Liver (tissue), 9 donors: Measurements from ENCODE around the gene ZNF485. TPM values are rescaled to one million over a fixed set of nuclear protein-coding genes. Genes with fewer than 3 reads are reported as not detected.
A peak's percentile ranks its signal among the peaks of the same experiment; 100 is the strongest.

Experiments
- DNase-seq: peaks from one replicate; pipeline ENCODE4 v3.0.0-alpha.2; 2017; ENCODE audit warnings: low spot score
- H3K27ac ChIP-seq, 2 donors: one replicate each; pipeline ENCODE4 v1.7.0; 2013; ENCODE audit warnings: inconsistent platforms in 2 of 2, low read length in 2 of 2, control low read depth in 1 of 2, low read depth in 1 of 2, mild to moderate bottlenecking in 1 of 2
- H3K27me3 ChIP-seq, 4 donors: one replicate each; pipeline versions ENCODE4 v1.6.1 to v1.7.0; 2013; ENCODE audit warnings: low read length in 3 of 4, inconsistent platforms in 1 of 4, mild to moderate bottlenecking in 1 of 4, moderate library complexity in 1 of 4; ENCODE audit not compliant: control insufficient read depth in 4 of 4, insufficient read depth in 4 of 4
- H3K36me3 ChIP-seq, 4 donors: one replicate each; pipeline versions ENCODE4 v1.6.1 to v1.7.0; 2013; ENCODE audit warnings: low read length in 3 of 4, mild to moderate bottlenecking in 3 of 4, low read depth in 1 of 4, moderate library complexity in 1 of 4; ENCODE audit not compliant: control insufficient read depth in 4 of 4, insufficient read depth in 3 of 4
- H3K4me1 ChIP-seq, 4 donors: one replicate each; pipeline versions ENCODE4 v1.6.1 to v1.7.0; 2013; ENCODE audit warnings: low read length in 3 of 4, mild to moderate bottlenecking in 3 of 4, moderate library complexity in 1 of 4; ENCODE audit not compliant: control insufficient read depth in 4 of 4, insufficient read depth in 4 of 4
- H3K4me3 ChIP-seq, 3 donors: one replicate each; pipeline versions ENCODE4 v1.6.1 to v1.7.0; 2013; ENCODE audit warnings: low read length in 3 of 3, control low read depth in 1 of 3, low read depth in 1 of 3, mild to moderate bottlenecking in 1 of 3
- H3K9ac ChIP-seq, 2 donors: one replicate each; pipeline ENCODE4 v1.7.0; 2013; ENCODE audit warnings: low read length in 2 of 2, mild to moderate bottlenecking in 2 of 2, moderate library complexity in 2 of 2, control low read depth in 1 of 2, low read depth in 1 of 2
- H3K9me3 ChIP-seq, 4 donors: one replicate each; pipeline versions ENCODE4 v1.6.1 to v1.7.0; 2013; ENCODE audit warnings: low read length in 3 of 4; ENCODE audit not compliant: control insufficient read depth in 4 of 4
- EGR1 ChIP-seq, 2 donors: IDR thresholded peaks; 2 replicates each; pipeline ENCODE4 v1.6.1; 2016 to 2018; ENCODE audit warnings: antibody characterized with exemption in 2 of 2, low read depth in 2 of 2
- FOXA1 ChIP-seq: IDR thresholded peaks from 2 replicates; pipeline ENCODE4 v1.6.1; 2016; ENCODE audit warnings: antibody characterized with exemption
- FOXA2 ChIP-seq: IDR thresholded peaks from 2 replicates; pipeline ENCODE4 v1.6.1; 2016; ENCODE audit warnings: antibody characterized with exemption
- GABPA ChIP-seq, 2 donors: IDR thresholded peaks in 1 of 2; conservative IDR thresholded peaks in 1 of 2; 2 replicates each; pipeline ENCODE4 v1.6.1; 2016; ENCODE audit warnings: antibody characterized with exemption in 2 of 2, mild to moderate bottlenecking in 1 of 2, moderate library complexity in 1 of 2
- HNF4G ChIP-seq: IDR thresholded peaks from 2 replicates; pipeline ENCODE4 v1.6.1; 2016; ENCODE audit warnings: antibody characterized with exemption
- JUND ChIP-seq, 2 donors: IDR thresholded peaks; 2 replicates each; pipeline ENCODE4 v1.6.1; 2016; ENCODE audit warnings: antibody characterized with exemption in 2 of 2
- NR2F2 ChIP-seq: IDR thresholded peaks from 2 replicates; pipeline ENCODE4 v1.6.1; 2016; ENCODE audit warnings: antibody characterized with exemption
- RAD21 ChIP-seq, 2 donors: IDR thresholded peaks; 2 replicates each; pipeline ENCODE4 v1.6.1; 2016; ENCODE audit warnings: antibody characterized with exemption in 2 of 2, mild to moderate bottlenecking in 2 of 2
- TAF1 ChIP-seq: conservative IDR thresholded peaks from 2 replicates; pipeline ENCODE4 v1.6.1; 2016; ENCODE audit warnings: antibody characterized with exemption, mild to moderate bottlenecking
- YY1 ChIP-seq: IDR thresholded peaks from 2 replicates; pipeline ENCODE4 v1.6.1; 2016; ENCODE audit warnings: antibody characterized with exemption, mild to moderate bottlenecking
- WGBS: extraction: QIAGEN DNeasy Blood & Tissue Kit; methylation state at CpG from one replicate; pipeline ENCODE4 v1.1.7; 2013; 5-methylcytosine and 5-hydroxymethylcytosine counted together
- polyA plus RNA-seq, 2 donors: library from polyadenylated mRNA; stranded (reverse) in 1 of 2; unstranded in 1 of 2; fragments of 200-250 nt in 1 of 2; fragments of >200 nt in 1 of 2; fragmentation: Nextera tagmentation in 1 of 2; extraction: Ambion mirVana in 1 of 2; gene quantifications; one replicate each; pipeline versions ENCODE4 v1.2.1 to v1.2.3, GENCODE V29; 2013 to 2015
- total RNA-seq, 2 donors: library from RNA; depleted of rRNA; stranded (reverse); fragments of >200 nt; gene quantifications; one replicate each; pipeline ENCODE4 v1.2.3, GENCODE V29; 2014
- TF ChIP-seq, protein P1 (sequence below): fragments of 150-350 bp; IDR thresholded peaks from 2 replicates; pipeline ENCODE4 v1.5.1; 2017; ENCODE audit warnings: improper control_type of control experiment, low read depth, low read length; ENCODE audit not compliant: missing input control
- TF ChIP-seq, protein P2 (sequence below): IDR thresholded peaks from 2 replicates; pipeline ENCODE4 v1.6.1; 2016; ENCODE audit warnings: antibody characterized with exemption, mild to moderate bottlenecking
- TF ChIP-seq, protein P3 (sequence below): IDR thresholded peaks from 2 replicates; pipeline ENCODE4 v1.6.1; 2016; ENCODE audit warnings: antibody characterized with exemption
- TF ChIP-seq, protein P4 (sequence below): IDR thresholded peaks from 2 replicates; pipeline ENCODE4 v1.6.1; 2016; ENCODE audit warnings: antibody characterized with exemption
- donor health status: healthy.
- donor health status: healthy.
- donor health status: healthy.
- donor health status: healthy.
- donor health status: healthy.

Gene ZNF485
- total and polyA plus RNA-seq, 4 donors = 0.92 to 2.4 (median 1.0) TPM

DNA sequence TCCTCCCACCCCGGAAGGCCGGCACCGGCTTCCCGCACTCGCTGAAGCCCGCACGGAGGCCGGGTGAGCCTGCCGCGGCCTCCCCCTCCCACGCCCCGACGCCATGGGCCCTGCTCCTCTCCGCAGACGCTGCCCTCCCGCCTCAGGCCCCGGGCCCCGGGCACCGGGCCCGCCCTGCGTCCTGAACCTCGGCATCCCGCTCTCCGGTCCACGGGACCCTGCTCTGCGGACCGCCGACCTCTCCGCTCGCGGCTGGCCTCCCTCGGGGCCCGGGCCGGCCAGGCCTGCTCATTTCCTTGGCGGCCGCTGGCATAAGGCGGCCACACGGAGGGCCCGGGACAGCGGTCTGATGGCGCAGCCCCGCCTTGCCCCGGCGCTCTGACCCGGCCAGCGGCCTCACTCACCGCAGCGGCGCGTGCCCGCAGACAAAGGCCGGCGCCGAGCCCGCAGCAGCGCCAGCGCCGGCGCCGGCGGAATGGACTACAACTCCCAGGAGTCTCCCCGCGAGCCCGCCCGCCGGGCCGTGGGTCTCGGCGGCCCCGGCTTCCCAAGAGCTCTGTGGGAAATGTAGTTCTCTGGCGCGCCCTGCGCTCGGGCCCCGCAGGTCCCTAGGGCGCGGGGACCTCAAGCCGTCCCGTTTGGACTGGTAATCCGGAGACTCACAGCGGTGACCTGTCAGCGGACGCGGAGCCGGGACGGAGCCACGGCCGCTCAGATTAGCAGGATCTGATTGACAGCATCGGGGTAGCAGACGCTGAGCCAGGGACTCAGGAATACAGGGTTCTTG, 42.4 kb downstream of the ZNF485 start, which contains the start of gene ZNF32:
Gene ZNF32 (minus strand): TSS at position 484 of the 787 bp plus-strand sequence. CDS start 2,748 bp downstream, outside the sequence.
- Histone ChIP-seq H3K9ac (peak within 1 kb of the TSS; percentile 56 to 80), H3K9me3 (peaks cover 22 to 35% (median 29%) of the 10 kb centered on the region in 4 donors), H3K27ac (peak within 1 kb of the TSS; percentile 56 to 78), H3K4me1 (peaks cover 2 to 9% (median 3%) of the 10 kb centered on the region in 4 donors), H3K36me3 (peaks cover 13 to 27% (median 25%) of the 10 kb centered on the region in 4 donors), H3K4me3 (peak within 1 kb of the TSS; percentile 14 to 93 (median 88)), H3K27me3 (no peaks in the 10 kb centered on the region)
- DNase-seq = peak; percentile 73
- TF ChIP-seq EGR1 (IDR thresholded peaks at IDR 0.05; ENCODE audit: low read depth in 2 of 2) (no peak), GABPA (IDR thresholded peaks at IDR 0.05 in 1 of 2, conservative IDR thresholded peaks at IDR 0.05 in 1 of 2) (peak in 1 of 2 donors; percentile 18)
- WGBS = under 1% methylated on average over 90 of the region's 90 CpGs

DNA sequence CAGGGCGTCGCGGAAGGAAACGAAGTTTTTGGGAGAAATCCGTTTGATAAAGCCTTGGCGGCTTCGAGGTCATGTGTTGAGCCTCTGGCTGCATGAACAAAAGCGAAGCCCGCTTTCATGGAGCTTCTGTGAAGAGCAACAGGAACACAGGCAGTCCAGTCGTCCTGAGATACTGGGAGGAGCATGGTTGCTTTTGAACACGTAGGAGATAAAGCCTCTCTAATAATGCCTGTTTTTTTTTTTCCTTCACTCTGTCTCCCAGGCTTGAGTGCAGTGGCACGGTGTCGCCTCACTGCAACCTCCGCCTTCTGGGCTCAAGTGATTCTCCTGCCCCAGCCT, 42.9 kb downstream of the ZNF485 start:
- H3K27ac ChIP-seq = peak overlapping the region in 1 of 2 donors; percentile 78

DNA sequence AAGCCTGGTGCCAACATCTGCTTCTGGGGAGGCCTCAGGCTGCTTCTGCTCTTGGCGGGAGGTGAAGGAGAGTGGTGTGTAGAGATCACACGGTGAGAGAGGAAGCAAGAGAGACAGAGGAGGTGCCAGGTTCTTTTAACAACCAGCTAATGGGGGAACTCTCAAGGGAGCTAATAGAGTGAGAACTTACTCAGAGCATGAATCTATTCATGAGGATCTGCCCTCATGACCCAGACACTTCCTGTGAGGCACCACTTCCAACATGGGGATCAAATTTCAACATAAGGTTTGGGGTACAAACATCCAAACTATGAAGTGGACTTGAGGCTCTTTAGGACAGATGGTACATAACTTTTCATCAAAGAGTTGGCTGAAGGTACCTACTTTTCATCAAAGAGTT, 47.5 kb downstream of the ZNF485 start:
- Histone ChIP-seq H3K4me3 (no peak overlapping the region), H3K36me3 (no peaks in the 10 kb centered on the region), H3K9ac (no peak overlapping the region), H3K27me3 (no peaks in the 10 kb centered on the region), H3K4me1 (peaks cover 0 to 3% (median 1%) of the 10 kb centered on the region in 4 donors), H3K27ac (no peak overlapping the region), H3K9me3 (peaks cover 0 to 1% (median 0%) of the 10 kb centered on the region in 4 donors)
- 66% methylated on average over 2 of the region's 2 CpGs for WGBS
- DNase-seq = no peak
- TF ChIP-seq YY1 (no peak), NR2F2 (no peak), HNF4G (no peak), GABPA (IDR thresholded peaks at IDR 0.05 in 1 of 2, conservative IDR thresholded peaks at IDR 0.05 in 1 of 2) (no peak), JUND (IDR thresholded peaks at IDR 0.05) (no peak), FOXA2 (no peak), EGR1 (IDR thresholded peaks at IDR 0.05; ENCODE audit: low read depth in 2 of 2) (no peak), RAD21 (IDR thresholded peaks at IDR 0.05) (no peak), FOXA1 (no peak), TAF1 (no peak)
- TF ChIP-seq, protein P1, sequence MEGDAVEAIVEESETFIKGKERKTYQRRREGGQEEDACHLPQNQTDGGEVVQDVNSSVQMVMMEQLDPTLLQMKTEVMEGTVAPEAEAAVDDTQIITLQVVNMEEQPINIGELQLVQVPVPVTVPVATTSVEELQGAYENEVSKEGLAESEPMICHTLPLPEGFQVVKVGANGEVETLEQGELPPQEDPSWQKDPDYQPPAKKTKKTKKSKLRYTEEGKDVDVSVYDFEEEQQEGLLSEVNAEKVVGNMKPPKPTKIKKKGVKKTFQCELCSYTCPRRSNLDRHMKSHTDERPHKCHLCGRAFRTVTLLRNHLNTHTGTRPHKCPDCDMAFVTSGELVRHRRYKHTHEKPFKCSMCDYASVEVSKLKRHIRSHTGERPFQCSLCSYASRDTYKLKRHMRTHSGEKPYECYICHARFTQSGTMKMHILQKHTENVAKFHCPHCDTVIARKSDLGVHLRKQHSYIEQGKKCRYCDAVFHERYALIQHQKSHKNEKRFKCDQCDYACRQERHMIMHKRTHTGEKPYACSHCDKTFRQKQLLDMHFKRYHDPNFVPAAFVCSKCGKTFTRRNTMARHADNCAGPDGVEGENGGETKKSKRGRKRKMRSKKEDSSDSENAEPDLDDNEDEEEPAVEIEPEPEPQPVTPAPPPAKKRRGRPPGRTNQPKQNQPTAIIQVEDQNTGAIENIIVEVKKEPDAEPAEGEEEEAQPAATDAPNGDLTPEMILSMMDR = no peak
- TF ChIP-seq, protein P2, sequence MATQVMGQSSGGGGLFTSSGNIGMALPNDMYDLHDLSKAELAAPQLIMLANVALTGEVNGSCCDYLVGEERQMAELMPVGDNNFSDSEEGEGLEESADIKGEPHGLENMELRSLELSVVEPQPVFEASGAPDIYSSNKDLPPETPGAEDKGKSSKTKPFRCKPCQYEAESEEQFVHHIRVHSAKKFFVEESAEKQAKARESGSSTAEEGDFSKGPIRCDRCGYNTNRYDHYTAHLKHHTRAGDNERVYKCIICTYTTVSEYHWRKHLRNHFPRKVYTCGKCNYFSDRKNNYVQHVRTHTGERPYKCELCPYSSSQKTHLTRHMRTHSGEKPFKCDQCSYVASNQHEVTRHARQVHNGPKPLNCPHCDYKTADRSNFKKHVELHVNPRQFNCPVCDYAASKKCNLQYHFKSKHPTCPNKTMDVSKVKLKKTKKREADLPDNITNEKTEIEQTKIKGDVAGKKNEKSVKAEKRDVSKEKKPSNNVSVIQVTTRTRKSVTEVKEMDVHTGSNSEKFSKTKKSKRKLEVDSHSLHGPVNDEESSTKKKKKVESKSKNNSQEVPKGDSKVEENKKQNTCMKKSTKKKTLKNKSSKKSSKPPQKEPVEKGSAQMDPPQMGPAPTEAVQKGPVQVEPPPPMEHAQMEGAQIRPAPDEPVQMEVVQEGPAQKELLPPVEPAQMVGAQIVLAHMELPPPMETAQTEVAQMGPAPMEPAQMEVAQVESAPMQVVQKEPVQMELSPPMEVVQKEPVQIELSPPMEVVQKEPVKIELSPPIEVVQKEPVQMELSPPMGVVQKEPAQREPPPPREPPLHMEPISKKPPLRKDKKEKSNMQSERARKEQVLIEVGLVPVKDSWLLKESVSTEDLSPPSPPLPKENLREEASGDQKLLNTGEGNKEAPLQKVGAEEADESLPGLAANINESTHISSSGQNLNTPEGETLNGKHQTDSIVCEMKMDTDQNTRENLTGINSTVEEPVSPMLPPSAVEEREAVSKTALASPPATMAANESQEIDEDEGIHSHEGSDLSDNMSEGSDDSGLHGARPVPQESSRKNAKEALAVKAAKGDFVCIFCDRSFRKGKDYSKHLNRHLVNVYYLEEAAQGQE = no peak
- TF ChIP-seq, protein P3, sequence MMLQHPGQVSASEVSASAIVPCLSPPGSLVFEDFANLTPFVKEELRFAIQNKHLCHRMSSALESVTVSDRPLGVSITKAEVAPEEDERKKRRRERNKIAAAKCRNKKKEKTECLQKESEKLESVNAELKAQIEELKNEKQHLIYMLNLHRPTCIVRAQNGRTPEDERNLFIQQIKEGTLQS = no peak
- TF ChIP-seq, protein P4, sequence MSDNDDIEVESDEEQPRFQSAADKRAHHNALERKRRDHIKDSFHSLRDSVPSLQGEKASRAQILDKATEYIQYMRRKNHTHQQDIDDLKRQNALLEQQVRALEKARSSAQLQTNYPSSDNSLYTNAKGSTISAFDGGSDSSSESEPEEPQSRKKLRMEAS = no peak

More for the DNA sequence above, 42.9 kb downstream of the ZNF485 start:
- TF ChIP-seq, protein P4 = no peak
- TF ChIP-seq, protein P1 = no peak
- TF ChIP-seq NR2F2 = no peak
- H3K36me3 ChIP-seq = peaks cover 10 to 22% (median 20%) of the 10 kb centered on the region in 4 donors
- peak overlapping the region; percentile 14 to 93 (median 88) for H3K4me3 ChIP-seq
- peaks cover 2 to 9% (median 3%) of the 10 kb centered on the region in 4 donors for H3K4me1 ChIP-seq
- H3K9me3 ChIP-seq = peaks cover 19 to 29% (median 23%) of the 10 kb centered on the region in 4 donors
- H3K27me3 ChIP-seq = no peaks in the 10 kb centered on the region
- 26% methylated on average over 14 of the region's 14 CpGs for WGBS
- DNase-seq = no peak
- peak overlapping the region in 1 of 2 donors; percentile 80 for H3K9ac ChIP-seq
